ENCODE results near the gene BEST3. TPM values are rescaled to one million over a fixed set of nuclear protein-coding genes. Genes with fewer than 3 reads are reported as not detected.

Gene BEST3
- total and polyA plus RNA-seq, 2 donors (not counting 1 experiment from before 2014, with no cell fraction given): not detected

- ATAC-seq (ENCODE audit: low read depth): no peak
- H3K79me2 ChIP-seq (ENCODE audit: control insufficient read depth, insufficient read depth, low read length): no peaks in the 10 kb centered on the region
- ChIA-PET CTCF (no interaction called here), POLR2A (no interaction called here)
- no peaks in the 10 kb centered on the region for H3K4me1 ChIP-seq (ENCODE audit: control insufficient read depth in 2 of 2, insufficient read depth in 2 of 2, low read length in 2 of 2)
- Mint-ChIP-seq H3K4me1 (no peaks in the 10 kb centered on the region), H3K4me3 (no peak overlapping the region), H3K27ac (no peak overlapping the region), H3K9me3 (ENCODE audit: insufficient read depth) (no peaks in the 10 kb centered on the region), H3K27me3 (peaks cover 3% of the 10 kb centered on the region)
- intact Hi-C loops (cut with micrococcal nuclease): no loop called here
- H2AFZ ChIP-seq (ENCODE audit: insufficient read depth, low read depth, low read length, poor library complexity, severe bottlenecking): no peak overlapping the region
- H3K9ac ChIP-seq (ENCODE audit: low read length): no peak overlapping the region
- H3K4me3 ChIP-seq (ENCODE audit: control extremely low read depth in 1 of 5, extremely low read depth in 1 of 5, insufficient read depth in 1 of 5, low read depth in 2 of 5, low read length in 4 of 5): no peak overlapping the region
- H3K27me3 ChIP-seq (replicated peaks in 1 of 4; ENCODE audit: control extremely low read depth in 1 of 4, control insufficient read depth in 3 of 4, insufficient read depth in 4 of 4, low read length in 3 of 4): peaks cover 0 to 4% (median 0%) of the 10 kb centered on the region in 4 experiments
- no peaks in the 10 kb centered on the region for H4K20me1 ChIP-seq (ENCODE audit: control insufficient read depth, insufficient read depth, low read length, poor library complexity, severe bottlenecking)
- 92% methylated on average over 2 of the region's 6 CpGs for WGBS (ENCODE audit: insufficient coverage)
- H3K36me3 ChIP-seq (replicated peaks in 1 of 2; ENCODE audit: control extremely low read depth in 1 of 2, control insufficient read depth in 1 of 2, extremely low read depth in 1 of 2, insufficient read depth in 2 of 2, low read length in 1 of 2): no peaks in the 10 kb centered on the region
- no peak for DNase-seq
- no peak overlapping the region for H3K27ac ChIP-seq (ENCODE audit: low read length in 2 of 2)
- H3K9me3 ChIP-seq (ENCODE audit: control extremely low read depth in 1 of 3, control insufficient read depth in 2 of 3, insufficient read depth in 1 of 3, low read length in 2 of 3): no peaks in the 10 kb centered on the region
- H3K4me2 ChIP-seq (replicated peaks; ENCODE audit: low read depth, low read length, poor library complexity, severe bottlenecking): no peak overlapping the region
- TF ChIP-seq CTCF (IDR thresholded peaks at IDR 0.05) (no peak), EZH2 (IDR thresholded peaks at IDR 0.05; ENCODE audit: borderline replicate concordance, insufficient read depth, low read depth, low read length, poor library complexity, severe bottlenecking) (no peak)
These were observed 68.9 kb downstream of the BEST3 start for GRCh38 chr12:69630191-69630590.

GRCh38 chr12:69627501-69627900 lies 71.6 kb downstream of the BEST3 start:
- no peak for ATAC-seq (ENCODE audit: low read depth)
- no peak overlapping the region for H3K4me3 Mint-ChIP-seq
- no peaks in the 10 kb centered on the region for H3K9me3 ChIP-seq (ENCODE audit: control extremely low read depth in 1 of 3, control insufficient read depth in 2 of 3, insufficient read depth in 1 of 3, low read length in 2 of 3)
- WGBS (ENCODE audit: insufficient coverage): no CpG with 5 or more reads among the region's 8 CpGs
- intact Hi-C loops (cut with micrococcal nuclease): no loop called here
- no peak overlapping the region for H3K27ac Mint-ChIP-seq
- H3K9ac ChIP-seq (ENCODE audit: low read length): no peak overlapping the region
- no peak overlapping the region for H3K4me2 ChIP-seq (replicated peaks; ENCODE audit: low read depth, low read length, poor library complexity, severe bottlenecking)
- no peaks in the 10 kb centered on the region for H3K9me3 Mint-ChIP-seq (ENCODE audit: insufficient read depth)
- H3K27me3 Mint-ChIP-seq: peaks cover 3% of the 10 kb centered on the region
- TF ChIP-seq CTCF (IDR thresholded peaks at IDR 0.05) (no peak), EZH2 (IDR thresholded peaks at IDR 0.05; ENCODE audit: borderline replicate concordance, insufficient read depth, low read depth, low read length, poor library complexity, severe bottlenecking) (no peak)
- H3K27ac ChIP-seq (ENCODE audit: low read length in 2 of 2): no peak overlapping the region
- no peaks in the 10 kb centered on the region for H3K4me1 ChIP-seq (ENCODE audit: control insufficient read depth in 2 of 2, insufficient read depth in 2 of 2, low read length in 2 of 2)
- no peaks in the 10 kb centered on the region for H3K4me1 Mint-ChIP-seq
- no peaks in the 10 kb centered on the region for H4K20me1 ChIP-seq (ENCODE audit: control insufficient read depth, insufficient read depth, low read length, poor library complexity, severe bottlenecking)
- no peak overlapping the region for H2AFZ ChIP-seq (ENCODE audit: insufficient read depth, low read depth, low read length, poor library complexity, severe bottlenecking)
- DNase-seq: no peak
- H3K79me2 ChIP-seq (ENCODE audit: control insufficient read depth, insufficient read depth, low read length): no peaks in the 10 kb centered on the region
- POLR2A ChIA-PET: no interaction called here
- CTCF ChIA-PET: interaction anchor here (0.9 kb wide), 1 partner anchor 9 kb away, joined by 3 read pairs; no protein-coding TSS in a partner anchor
- no peak overlapping the region for H3K4me3 ChIP-seq (ENCODE audit: control extremely low read depth in 1 of 5, extremely low read depth in 1 of 5, insufficient read depth in 1 of 5, low read depth in 2 of 5, low read length in 4 of 5)
- no peaks in the 10 kb centered on the region for H3K36me3 ChIP-seq (replicated peaks in 1 of 2; ENCODE audit: control extremely low read depth in 1 of 2, control insufficient read depth in 1 of 2, extremely low read depth in 1 of 2, insufficient read depth in 2 of 2, low read length in 1 of 2)
- H3K27me3 ChIP-seq (replicated peaks in 1 of 4; ENCODE audit: control extremely low read depth in 1 of 4, control insufficient read depth in 3 of 4, insufficient read depth in 4 of 4, low read length in 3 of 4): peaks cover 0 to 4% (median 0%) of the 10 kb centered on the region in 4 experiments
